Measurements from ENCODE around the gene XPC.

Gene XPC

GRCh38 chr3:14169871-14170270, 8.5 kb downstream of the XPC start:
- DNase-seq: no peak

GRCh38 chr3:14169435-14169834, 9.0 kb downstream of the XPC start:
- no peak for DNase-seq

GRCh38 chr3:14166877-14167603, 11.4 kb downstream of the XPC start:
- DNase-seq: no peak

GRCh38 chr3:14162178-14162577, 16.2 kb downstream of the XPC start:
- no peak for DNase-seq

GRCh38 chr3:14161282-14161681, 17.1 kb downstream of the XPC start:
- DNase-seq: no peak

GRCh38 chr3:14159426-14159825, 19.0 kb downstream of the XPC start:
- no peak for DNase-seq

GRCh38 chr3:14158370-14158769, 20.0 kb downstream of the XPC start:
- DNase-seq: no peak

- DNase-seq: no peak
Measured at GRCh38 chr3:14157951-14158350, 20.4 kb downstream of the XPC start.

GRCh38 chr3:14156843-14157561, 21.4 kb downstream of the XPC start:
- no peak for DNase-seq

GRCh38 chr3:14156201-14156600, 22.2 kb downstream of the XPC start:
- DNase-seq: no peak

- no peak for DNase-seq
Measured at GRCh38 chr3:14154895-14155440, 23.4 kb downstream of the XPC start.

- no peak for DNase-seq
Measured at GRCh38 chr3:14154276-14154675, 24.1 kb downstream of the XPC start.

GRCh38 chr3:14153663-14154062, 24.7 kb downstream of the XPC start:
- DNase-seq: no peak

GRCh38 chr3:14152963-14153355, 25.4 kb downstream of the XPC start:
- DNase-seq: no peak

- no peak for DNase-seq
Measured at GRCh38 chr3:14152233-14152962, 26.0 kb downstream of the XPC start.

GRCh38 chr3:14151471-14152083, 26.8 kb downstream of the XPC start:
- DNase-seq: no peak

- no peak for DNase-seq
Measured at GRCh38 chr3:14150491-14151230, 27.7 kb downstream of the XPC start.

GRCh38 chr3:14150078-14150477, 28.3 kb downstream of the XPC start:
- DNase-seq: no peak

- DNase-seq: no peak
Measured at GRCh38 chr3:14148041-14148985, 30.1 kb downstream of the XPC start.

GRCh38 chr3:14147617-14148016, 30.8 kb downstream of the XPC start:
- DNase-seq: no peak

GRCh38 chr3:14147066-14147435, 31.4 kb downstream of the XPC start:
- no peak for DNase-seq
